Chondrocyte (in vitro differentiated cells): ENCODE measurements around the gene RRAD. TPM values are rescaled to one million over a fixed set of nuclear protein-coding genes. Genes with fewer than 3 reads are reported as not detected.

Experiments used
- DNase-seq: peaks from one replicate; pipeline ENCODE4 v3.0.0; 2021; ENCODE audit warnings: mixed read lengths, low spot score
- H3K27ac Mint-ChIP-seq: one replicate; pipeline ENCODE4 v1.8.0; 2021; ENCODE audit warnings: mild to moderate bottlenecking, moderate library complexity, mixed read lengths; ENCODE audit not compliant: unreplicated experiment
- H3K27me3 Mint-ChIP-seq: 2 replicates; pipeline ENCODE4 v1.8.0; 2021; ENCODE audit warnings: low read depth, mixed read lengths
- H3K36me3 Mint-ChIP-seq: 2 replicates; pipeline ENCODE4 v1.8.0; 2021; ENCODE audit warnings: low read depth, mixed read lengths
- H3K4me1 Mint-ChIP-seq: 2 replicates; pipeline ENCODE4 v1.8.0; 2021; ENCODE audit warnings: low read depth, mild to moderate bottlenecking, mixed read lengths
- H3K4me3 Mint-ChIP-seq: one replicate; pipeline ENCODE4 v1.8.0; 2021; ENCODE audit warnings: mild to moderate bottlenecking, moderate library complexity, mixed read lengths; ENCODE audit not compliant: unreplicated experiment
- H3K9me3 Mint-ChIP-seq: 2 replicates; pipeline ENCODE4 v1.8.0; 2021; ENCODE audit warnings: low read depth, mixed read lengths
- CTCF ChIP-seq: fragments of 200-600 bp; sonication (generic); IDR thresholded peaks from 2 replicates; pipeline ENCODE4 v1.5.0; 2021; ENCODE audit warnings: antibody characterized with exemption, mild to moderate bottlenecking, moderate library complexity
- total RNA-seq: library from RNA; stranded (reverse); gene quantifications from 3 replicates; pipeline ENCODE4 v1.2.1, GENCODE V29; 2021

RRAD gene
- total RNA-seq, 1 donor from 2014 or later: 6.5 TPM

- no peak for TF ChIP-seq CTCF
- no peaks in the 10 kb centered on the region for H3K4me1 Mint-ChIP-seq
- no peak overlapping the region for H3K27ac Mint-ChIP-seq
- peaks cover 21% of the 10 kb centered on the region for H3K27me3 Mint-ChIP-seq
- H3K4me3 Mint-ChIP-seq: no peak overlapping the region
- H3K36me3 Mint-ChIP-seq: no peaks in the 10 kb centered on the region
- DNase-seq: no peak
- no peaks in the 10 kb centered on the region for H3K9me3 Mint-ChIP-seq
Observed at GRCh38 chr16:66916518-66916917, 8.8 kb downstream of the RRAD start.

- DNase-seq: no peak
- no peak overlapping the region for H3K27ac Mint-ChIP-seq
- TF ChIP-seq CTCF: no peak
- H3K9me3 Mint-ChIP-seq: no peaks in the 10 kb centered on the region
- no peaks in the 10 kb centered on the region for H3K4me1 Mint-ChIP-seq
- no peaks in the 10 kb centered on the region for H3K36me3 Mint-ChIP-seq
- peaks cover 19% of the 10 kb centered on the region for H3K27me3 Mint-ChIP-seq
- H3K4me3 Mint-ChIP-seq: no peak overlapping the region
Observed at GRCh38 chr16:66915041-66915440, 10.3 kb downstream of the RRAD start.

- Mint-ChIP-seq H3K27ac (no peak overlapping the region), H3K4me3 (no peak overlapping the region), H3K36me3 (no peaks in the 10 kb centered on the region), H3K27me3 (peaks cover 19% of the 10 kb centered on the region), H3K4me1 (no peaks in the 10 kb centered on the region), H3K9me3 (no peaks in the 10 kb centered on the region)
- no peak for DNase-seq
- TF ChIP-seq CTCF: no peak
Observed at GRCh38 chr16:66914541-66914940, 10.8 kb downstream of the RRAD start.

- DNase-seq: no peak
- Mint-ChIP-seq H3K9me3 (no peaks in the 10 kb centered on the region), H3K4me3 (no peak overlapping the region), H3K4me1 (no peaks in the 10 kb centered on the region), H3K27ac (no peak overlapping the region), H3K36me3 (no peaks in the 10 kb centered on the region), H3K27me3 (peaks cover 15% of the 10 kb centered on the region)
- no peak for TF ChIP-seq CTCF
Observed at GRCh38 chr16:66913711-66914110, 11.6 kb downstream of the RRAD start.

- H3K4me1 Mint-ChIP-seq: no peaks in the 10 kb centered on the region
- peaks cover 19% of the 10 kb centered on the region for H3K27me3 Mint-ChIP-seq
- no peaks in the 10 kb centered on the region for H3K36me3 Mint-ChIP-seq
- no peak for DNase-seq
- no peaks in the 10 kb centered on the region for H3K9me3 Mint-ChIP-seq
- no peak overlapping the region for H3K27ac Mint-ChIP-seq
- TF ChIP-seq CTCF: no peak
- H3K4me3 Mint-ChIP-seq: no peak overlapping the region
Observed at GRCh38 chr16:66913081-66913480, 12.3 kb downstream of the RRAD start.
